ENCODE results near the gene TADA2B.

Gene TADA2B

DNA sequence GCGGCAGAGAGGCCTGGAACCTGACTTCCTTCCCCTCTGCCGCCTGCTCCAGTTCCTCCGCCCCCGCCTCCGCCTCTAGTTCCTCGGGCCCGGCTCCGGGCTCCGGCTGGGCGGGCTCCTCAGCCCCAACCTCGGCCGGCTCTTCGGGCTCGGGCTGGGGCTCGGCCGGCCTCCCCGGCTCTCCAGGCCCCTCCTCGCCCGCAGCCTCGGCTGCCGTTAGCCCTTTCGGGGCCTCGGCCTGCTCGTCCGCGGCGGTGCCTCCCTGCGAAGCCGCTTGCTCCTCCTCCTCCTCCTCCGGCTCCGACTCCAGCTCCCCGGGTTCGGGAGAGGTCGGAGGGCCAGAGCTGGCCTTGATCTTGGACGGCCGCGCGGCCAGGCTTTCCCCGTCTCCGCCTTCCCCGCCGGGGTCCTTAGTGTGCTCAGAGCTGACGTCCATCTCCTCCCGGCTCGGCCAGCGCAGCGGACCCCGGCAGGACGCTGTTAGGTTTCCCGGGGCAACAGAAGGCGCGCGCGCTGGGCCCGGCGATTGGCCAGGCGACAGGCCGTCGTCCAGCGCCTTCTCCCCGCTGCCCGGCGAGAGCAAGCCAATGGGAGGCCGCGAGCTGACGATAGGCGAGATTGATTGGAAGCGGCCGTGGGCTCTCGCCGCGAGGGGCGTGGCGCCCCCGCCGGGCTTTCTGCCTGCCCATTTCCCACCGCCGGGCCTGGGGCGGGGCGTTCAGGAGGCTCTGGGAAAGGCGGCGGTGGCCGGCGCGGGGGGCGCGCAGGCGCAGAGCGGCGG, 479 bp upstream of the TADA2B start:
- TF ChIP-seq, protein P1, sequence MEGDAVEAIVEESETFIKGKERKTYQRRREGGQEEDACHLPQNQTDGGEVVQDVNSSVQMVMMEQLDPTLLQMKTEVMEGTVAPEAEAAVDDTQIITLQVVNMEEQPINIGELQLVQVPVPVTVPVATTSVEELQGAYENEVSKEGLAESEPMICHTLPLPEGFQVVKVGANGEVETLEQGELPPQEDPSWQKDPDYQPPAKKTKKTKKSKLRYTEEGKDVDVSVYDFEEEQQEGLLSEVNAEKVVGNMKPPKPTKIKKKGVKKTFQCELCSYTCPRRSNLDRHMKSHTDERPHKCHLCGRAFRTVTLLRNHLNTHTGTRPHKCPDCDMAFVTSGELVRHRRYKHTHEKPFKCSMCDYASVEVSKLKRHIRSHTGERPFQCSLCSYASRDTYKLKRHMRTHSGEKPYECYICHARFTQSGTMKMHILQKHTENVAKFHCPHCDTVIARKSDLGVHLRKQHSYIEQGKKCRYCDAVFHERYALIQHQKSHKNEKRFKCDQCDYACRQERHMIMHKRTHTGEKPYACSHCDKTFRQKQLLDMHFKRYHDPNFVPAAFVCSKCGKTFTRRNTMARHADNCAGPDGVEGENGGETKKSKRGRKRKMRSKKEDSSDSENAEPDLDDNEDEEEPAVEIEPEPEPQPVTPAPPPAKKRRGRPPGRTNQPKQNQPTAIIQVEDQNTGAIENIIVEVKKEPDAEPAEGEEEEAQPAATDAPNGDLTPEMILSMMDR (IDR thresholded peaks at IDR 0.05): no peak; the same call in 1 of the 2 replicates

DNA sequence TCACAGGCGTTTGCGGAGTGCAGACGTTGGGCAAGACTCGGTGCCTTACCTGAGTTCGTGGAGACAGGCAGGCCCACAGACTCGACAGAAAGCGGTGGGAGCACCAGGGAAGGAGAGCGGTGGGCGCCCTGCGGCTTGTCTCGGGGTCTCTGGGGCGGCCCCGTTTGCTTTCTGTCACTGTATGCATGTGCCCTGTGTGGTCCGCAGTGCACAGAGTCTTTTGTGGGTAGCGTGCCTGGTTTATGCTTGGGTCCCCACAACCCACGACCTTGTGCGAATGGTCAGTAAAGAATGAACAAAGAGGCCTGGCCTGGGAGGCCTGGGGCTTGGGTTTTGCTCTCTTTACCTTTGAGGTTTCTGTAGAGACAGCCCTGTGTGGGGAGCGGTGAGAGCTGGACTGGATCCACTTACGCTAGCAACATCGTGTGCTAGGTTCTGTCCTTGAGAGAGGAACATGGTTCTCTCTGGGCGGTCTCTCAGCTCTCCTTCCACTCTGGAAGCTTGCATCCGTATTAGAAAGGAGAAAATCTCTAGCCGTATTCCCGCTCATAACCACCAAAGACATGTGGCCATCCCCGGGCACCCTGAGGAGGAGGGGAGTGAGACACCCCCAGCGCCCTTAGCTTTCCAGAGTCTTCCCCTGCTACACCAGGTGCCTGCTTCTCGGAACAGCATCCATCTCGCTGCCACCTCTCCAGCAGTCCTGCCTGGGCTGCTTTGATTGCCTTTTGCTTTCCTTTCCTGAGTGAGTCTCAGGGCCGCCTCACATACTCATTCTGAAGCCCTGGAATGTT, 1.2 kb downstream of the TADA2B start:
- TF ChIP-seq, protein P1 (IDR thresholded peaks at IDR 0.05): no peak

DNA sequence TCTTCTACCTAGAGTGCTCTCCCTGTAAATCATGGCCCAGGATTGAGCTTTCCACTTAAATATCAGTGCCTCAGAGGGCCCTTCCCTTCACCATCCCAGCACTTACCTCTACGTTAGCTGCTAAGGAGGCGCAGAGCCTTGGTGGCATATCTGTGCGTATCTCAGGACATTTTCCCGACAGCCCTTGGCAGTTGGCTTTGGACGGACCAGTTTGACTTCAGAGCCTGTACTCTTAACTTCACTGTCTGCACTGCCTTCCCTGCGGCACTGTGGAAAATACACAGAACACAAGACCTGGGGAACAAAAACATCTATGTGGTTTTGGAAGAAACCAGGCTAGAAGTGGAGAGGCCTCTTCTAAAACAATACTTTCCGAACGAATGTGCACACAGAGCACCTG, 2.4 kb downstream of the TADA2B start:
- TF ChIP-seq, protein P1 (IDR thresholded peaks at IDR 0.05): no peak

DNA sequence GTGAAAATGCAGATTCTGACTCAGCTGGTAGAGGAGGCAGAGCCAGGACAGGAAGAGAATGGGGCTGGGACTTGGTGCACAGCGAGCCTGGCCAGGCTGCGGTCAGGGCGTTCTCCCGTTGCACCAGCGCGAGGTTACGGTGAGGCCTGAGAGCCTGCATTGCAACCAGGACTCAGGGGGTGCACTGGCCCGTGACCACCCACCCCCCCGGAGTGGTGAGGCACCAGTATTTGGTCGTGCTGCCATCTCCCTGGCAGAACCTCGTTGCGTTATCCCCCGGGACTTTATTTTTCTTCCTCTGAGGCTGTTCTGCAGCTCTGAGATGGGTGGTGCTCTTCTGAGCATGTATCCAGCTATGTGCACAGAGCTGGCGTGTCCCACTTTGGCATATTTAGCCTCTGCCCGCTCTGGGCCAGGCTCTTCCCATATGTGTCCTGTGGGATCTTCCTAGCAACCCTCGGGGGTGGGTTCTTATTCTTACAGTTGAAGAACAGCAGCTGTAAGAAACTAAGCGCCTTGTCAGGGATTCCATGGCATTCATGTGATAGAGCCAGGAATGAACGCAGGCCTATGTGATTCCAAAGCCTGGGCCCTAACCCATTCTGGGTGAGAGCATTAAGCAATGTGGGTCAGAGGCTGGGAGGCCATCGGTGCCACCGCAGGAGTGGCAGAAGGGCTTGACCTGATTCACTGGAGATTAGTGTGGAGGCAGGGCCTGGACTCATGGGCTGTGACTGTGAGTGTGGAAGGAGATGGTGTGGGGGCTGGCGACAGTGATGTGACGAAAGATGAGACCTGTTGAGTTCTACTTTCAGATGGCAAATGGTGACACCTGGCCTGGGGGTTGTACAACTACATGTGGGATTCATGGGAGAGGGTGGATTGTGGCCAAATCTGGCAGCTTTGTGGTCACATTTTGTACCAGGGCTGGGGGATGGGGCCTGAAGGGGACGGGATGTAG, 3.1 kb downstream of the TADA2B start:
- TF ChIP-seq, protein P1 (IDR thresholded peaks at IDR 0.05): no peak

DNA sequence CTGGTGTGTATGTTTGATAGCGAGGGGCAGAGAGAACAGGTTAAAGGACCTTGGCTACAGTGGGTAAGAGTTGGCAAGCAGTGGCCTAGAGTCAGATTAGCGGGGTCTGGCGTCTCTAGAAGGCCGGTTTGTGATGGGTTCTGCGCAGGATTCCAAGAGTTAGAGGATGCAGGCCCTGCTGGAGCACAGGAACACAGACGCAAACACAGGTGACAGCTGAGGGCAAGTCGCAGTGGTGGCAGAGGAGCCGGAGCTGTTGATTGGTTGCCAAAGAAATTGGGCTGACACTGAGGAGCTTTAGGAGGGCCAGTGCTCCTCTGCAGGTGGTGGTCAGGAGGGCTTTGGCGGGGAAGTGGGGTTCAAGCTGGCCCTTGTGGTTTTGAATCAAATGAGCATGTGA, 3.8 kb downstream of the TADA2B start:
- TF ChIP-seq, protein P1 (IDR thresholded peaks at IDR 0.05): no peak

DNA sequence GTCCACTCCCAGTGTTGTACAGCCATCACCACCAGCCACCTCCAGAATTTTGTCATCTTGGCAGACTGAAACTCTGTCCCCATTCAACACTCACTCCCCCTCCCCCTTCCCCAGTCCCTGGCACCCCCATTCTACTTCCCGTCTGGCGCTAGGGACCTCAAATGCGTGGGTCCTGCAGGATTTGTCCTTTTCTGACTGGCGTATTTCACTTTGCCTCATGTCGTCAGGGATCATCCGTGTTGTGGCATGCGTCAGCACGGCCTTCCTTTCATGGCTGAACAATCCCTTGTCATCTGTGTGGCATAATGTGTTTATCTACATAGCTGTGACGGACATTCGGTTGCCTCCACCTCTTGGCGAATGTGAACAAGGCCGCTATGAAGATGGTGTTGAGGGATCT, 5.5 kb downstream of the TADA2B start:
- TF ChIP-seq, protein P1 (IDR thresholded peaks at IDR 0.05): no peak

DNA sequence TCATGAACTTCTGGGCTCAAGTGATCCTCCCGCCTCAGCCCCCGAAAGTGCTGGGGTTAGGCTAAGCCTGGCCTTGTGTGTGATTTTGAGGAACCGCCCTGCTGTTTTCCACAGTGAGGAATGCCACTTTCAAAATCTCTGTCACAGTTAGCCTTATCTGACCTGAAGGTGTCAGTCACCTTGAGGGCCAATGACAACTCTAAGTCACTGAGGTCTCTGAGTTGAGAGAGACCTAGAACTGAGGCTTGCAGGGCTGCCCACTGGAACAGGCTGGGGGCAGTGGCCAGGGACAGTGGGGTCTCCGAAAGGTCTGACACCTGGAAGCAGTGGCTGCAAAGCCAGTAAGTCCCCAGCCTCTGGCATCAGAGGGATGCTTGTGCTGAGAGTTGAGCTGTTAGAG, 6.1 kb downstream of the TADA2B start:
- TF ChIP-seq, protein P1 (IDR thresholded peaks at IDR 0.05): no peak

Measured in LNCAP (cell line).